Type B pancreatic cell (in vitro differentiated cells): ENCODE data around the gene GOLGA8K. TPM values are rescaled to one million over a fixed set of nuclear protein-coding genes. Genes with fewer than 3 reads are reported as not detected.
"Not testable (repeated sequence)": the region's sequence is repeated elsewhere in the genome, so short reads cannot be mapped to it uniquely, and the experiment has no call there.

ENCODE experiments used
- DNase-seq: peaks from one replicate; pipeline ENCODE4 v3.0.0; 2021; ENCODE audit warnings: mixed read lengths; ENCODE audit not compliant: unreplicated experiment; ENCODE audit errors: extremely low spot score
- H3K27ac Mint-ChIP-seq: 2 replicates; pipeline ENCODE4 v1.8.0; 2021; ENCODE audit warnings: mild to moderate bottlenecking, mixed read lengths
- H3K27me3 Mint-ChIP-seq: 2 replicates; pipeline ENCODE4 v1.8.0; 2021; ENCODE audit warnings: mixed read lengths
- H3K36me3 Mint-ChIP-seq: 2 replicates; pipeline ENCODE4 v1.8.0; 2021; ENCODE audit warnings: mixed read lengths
- H3K4me1 Mint-ChIP-seq: one replicate; pipeline ENCODE4 v1.8.0; 2021; ENCODE audit warnings: mixed read lengths; ENCODE audit not compliant: unreplicated experiment
- H3K4me3 Mint-ChIP-seq: 2 replicates; pipeline ENCODE4 v1.8.0; 2021; ENCODE audit warnings: mild to moderate bottlenecking, mixed read lengths
- H3K9me3 Mint-ChIP-seq: 2 replicates; pipeline ENCODE4 v1.8.0; 2021; ENCODE audit warnings: mixed read lengths
- total RNA-seq: library from RNA; stranded (reverse); gene quantifications from 2 replicates; pipeline ENCODE4 v1.2.1, GENCODE V29; 2021; ENCODE audit warnings: low replicate concordance

GOLGA8K gene
- total RNA-seq, 1 donor from 2014 or later, result 0.77 TPM

GRCh38 chr15:32373707-32374106 lies 29.4 kb downstream of the GOLGA8K start:
- not testable (repeated sequence) for H3K27me3 Mint-ChIP-seq, H3K4me3 Mint-ChIP-seq, H3K4me1 Mint-ChIP-seq, DNase-seq, H3K27ac Mint-ChIP-seq, H3K36me3 Mint-ChIP-seq, H3K9me3 Mint-ChIP-seq

- not testable (repeated sequence) for H3K4me3 Mint-ChIP-seq, H3K9me3 Mint-ChIP-seq, H3K27me3 Mint-ChIP-seq, H3K27ac Mint-ChIP-seq, H3K36me3 Mint-ChIP-seq, H3K4me1 Mint-ChIP-seq, DNase-seq
Observed at GRCh38 chr15:32372075-32372474, 31.0 kb downstream of the GOLGA8K start.

- not testable (repeated sequence) for H3K9me3 Mint-ChIP-seq, H3K27ac Mint-ChIP-seq, H3K4me1 Mint-ChIP-seq, DNase-seq, H3K36me3 Mint-ChIP-seq, H3K4me3 Mint-ChIP-seq, H3K27me3 Mint-ChIP-seq
Observed at GRCh38 chr15:32370526-32370925, 32.6 kb downstream of the GOLGA8K start.

GRCh38 chr15:32370064-32370463 lies 33.0 kb downstream of the GOLGA8K start:
- H3K4me1 Mint-ChIP-seq, H3K27me3 Mint-ChIP-seq, H3K4me3 Mint-ChIP-seq, H3K9me3 Mint-ChIP-seq, H3K27ac Mint-ChIP-seq, H3K36me3 Mint-ChIP-seq, DNase-seq: not testable (repeated sequence)

GRCh38 chr15:32366492-32366891 lies 36.6 kb downstream of the GOLGA8K start:
- H3K9me3 Mint-ChIP-seq, H3K27ac Mint-ChIP-seq, H3K4me1 Mint-ChIP-seq, H3K36me3 Mint-ChIP-seq, H3K4me3 Mint-ChIP-seq, H3K27me3 Mint-ChIP-seq, DNase-seq: not testable (repeated sequence)

GRCh38 chr15:32365955-32366354 lies 37.1 kb downstream of the GOLGA8K start:
- not testable (repeated sequence) for H3K4me1 Mint-ChIP-seq, H3K27ac Mint-ChIP-seq, H3K4me3 Mint-ChIP-seq, H3K9me3 Mint-ChIP-seq, DNase-seq, H3K27me3 Mint-ChIP-seq, H3K36me3 Mint-ChIP-seq

GRCh38 chr15:32364944-32365343 lies 38.1 kb downstream of the GOLGA8K start:
- not testable (repeated sequence) for H3K36me3 Mint-ChIP-seq, H3K4me1 Mint-ChIP-seq, H3K27me3 Mint-ChIP-seq, DNase-seq, H3K4me3 Mint-ChIP-seq, H3K27ac Mint-ChIP-seq, H3K9me3 Mint-ChIP-seq

GRCh38 chr15:32363449-32363848 lies 39.6 kb downstream of the GOLGA8K start:
- not testable (repeated sequence) for H3K9me3 Mint-ChIP-seq, H3K27me3 Mint-ChIP-seq, H3K4me3 Mint-ChIP-seq, DNase-seq, H3K36me3 Mint-ChIP-seq, H3K4me1 Mint-ChIP-seq, H3K27ac Mint-ChIP-seq

- not testable (repeated sequence) for H3K4me1 Mint-ChIP-seq, DNase-seq, H3K27ac Mint-ChIP-seq, H3K4me3 Mint-ChIP-seq, H3K36me3 Mint-ChIP-seq, H3K27me3 Mint-ChIP-seq, H3K9me3 Mint-ChIP-seq
Observed at GRCh38 chr15:32361662-32362061, 41.4 kb downstream of the GOLGA8K start.

- H3K4me3 Mint-ChIP-seq, H3K36me3 Mint-ChIP-seq, H3K27me3 Mint-ChIP-seq, H3K4me1 Mint-ChIP-seq, DNase-seq, H3K9me3 Mint-ChIP-seq, H3K27ac Mint-ChIP-seq: not testable (repeated sequence)
Observed at GRCh38 chr15:32358462-32358861, 44.6 kb downstream of the GOLGA8K start.

- not testable (repeated sequence) for DNase-seq, H3K4me1 Mint-ChIP-seq, H3K27ac Mint-ChIP-seq, H3K36me3 Mint-ChIP-seq, H3K9me3 Mint-ChIP-seq, H3K27me3 Mint-ChIP-seq, H3K4me3 Mint-ChIP-seq
Observed at GRCh38 chr15:32356909-32357308, 46.2 kb downstream of the GOLGA8K start.

- H3K4me3 Mint-ChIP-seq, H3K4me1 Mint-ChIP-seq: not testable (repeated sequence)
Observed at GRCh38 chr15:32352748-32353147, 50.3 kb downstream of the GOLGA8K start.

GRCh38 chr15:32350563-32351220 lies 52.4 kb downstream of the GOLGA8K start:
- H3K4me3 Mint-ChIP-seq, H3K9me3 Mint-ChIP-seq, H3K4me1 Mint-ChIP-seq, DNase-seq, H3K27ac Mint-ChIP-seq, H3K36me3 Mint-ChIP-seq, H3K27me3 Mint-ChIP-seq: not testable (repeated sequence)

More at GRCh38 chr15:32352748-32353147, 50.3 kb downstream of the GOLGA8K start:
- H3K36me3 Mint-ChIP-seq, DNase-seq, H3K27ac Mint-ChIP-seq, H3K27me3 Mint-ChIP-seq, H3K9me3 Mint-ChIP-seq: not testable (repeated sequence)

GRCh38 chr15:32347037-32347436 lies 56.1 kb downstream of the GOLGA8K start:
- not testable (repeated sequence) for H3K27ac Mint-ChIP-seq, H3K9me3 Mint-ChIP-seq, H3K4me3 Mint-ChIP-seq, DNase-seq, H3K4me1 Mint-ChIP-seq, H3K36me3 Mint-ChIP-seq, H3K27me3 Mint-ChIP-seq

GRCh38 chr15:32345978-32346547 lies 57.0 kb downstream of the GOLGA8K start:
- H3K27me3 Mint-ChIP-seq, H3K9me3 Mint-ChIP-seq, H3K27ac Mint-ChIP-seq, H3K4me1 Mint-ChIP-seq, DNase-seq, H3K4me3 Mint-ChIP-seq, H3K36me3 Mint-ChIP-seq: not testable (repeated sequence)
